NCI-H2081 (cell line): Measurements from ENCODE around the gene KIAA1614.
"Not testable (repeated sequence)": the region's sequence is repeated elsewhere in the genome, so short reads cannot be mapped to it uniquely, and the experiment has no call there.

ENCODE experiments used
- DNase-seq, 2 experiments: peaks; one replicate each; lab custom pipeline; 2025; lab: John Stamatoyannopoulos, UW

Gene KIAA1614

GRCh38 chr1:180941518-180942275 is 29.0 kb downstream of the KIAA1614 start:
- no peak for DNase-seq

DNA sequence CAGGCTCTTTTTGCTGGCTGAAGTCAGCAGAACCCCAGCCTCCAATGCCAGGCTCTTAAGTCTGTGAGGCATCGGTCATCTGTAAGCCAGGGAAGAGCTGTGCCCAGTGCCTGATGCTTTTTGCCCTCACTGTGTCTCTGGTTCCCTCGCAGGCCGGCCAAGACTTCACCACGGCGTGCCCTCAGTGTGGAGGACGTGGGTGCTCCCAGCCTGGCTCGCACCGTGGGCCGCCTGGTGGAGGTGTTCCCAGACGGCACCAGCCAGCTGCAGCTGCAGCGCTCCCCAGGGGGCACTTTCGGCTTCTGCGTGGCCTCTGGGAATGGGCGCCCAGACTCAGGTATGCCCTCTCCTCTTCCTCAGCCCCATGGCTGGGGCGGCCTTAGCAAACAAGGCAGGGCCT is 32.5 kb downstream of the KIAA1614 start:
- peak in 1 of 2 experiments; percentile 61 for DNase-seq

- peak in 1 of 2 experiments; percentile 68 for DNase-seq
These were observed 32.9 kb downstream of the KIAA1614 start for GRCh38 chr1:180945551-180945950.

GRCh38 chr1:180946056-180946455 is 33.4 kb downstream of the KIAA1614 start:
- no peak for DNase-seq

DNA sequence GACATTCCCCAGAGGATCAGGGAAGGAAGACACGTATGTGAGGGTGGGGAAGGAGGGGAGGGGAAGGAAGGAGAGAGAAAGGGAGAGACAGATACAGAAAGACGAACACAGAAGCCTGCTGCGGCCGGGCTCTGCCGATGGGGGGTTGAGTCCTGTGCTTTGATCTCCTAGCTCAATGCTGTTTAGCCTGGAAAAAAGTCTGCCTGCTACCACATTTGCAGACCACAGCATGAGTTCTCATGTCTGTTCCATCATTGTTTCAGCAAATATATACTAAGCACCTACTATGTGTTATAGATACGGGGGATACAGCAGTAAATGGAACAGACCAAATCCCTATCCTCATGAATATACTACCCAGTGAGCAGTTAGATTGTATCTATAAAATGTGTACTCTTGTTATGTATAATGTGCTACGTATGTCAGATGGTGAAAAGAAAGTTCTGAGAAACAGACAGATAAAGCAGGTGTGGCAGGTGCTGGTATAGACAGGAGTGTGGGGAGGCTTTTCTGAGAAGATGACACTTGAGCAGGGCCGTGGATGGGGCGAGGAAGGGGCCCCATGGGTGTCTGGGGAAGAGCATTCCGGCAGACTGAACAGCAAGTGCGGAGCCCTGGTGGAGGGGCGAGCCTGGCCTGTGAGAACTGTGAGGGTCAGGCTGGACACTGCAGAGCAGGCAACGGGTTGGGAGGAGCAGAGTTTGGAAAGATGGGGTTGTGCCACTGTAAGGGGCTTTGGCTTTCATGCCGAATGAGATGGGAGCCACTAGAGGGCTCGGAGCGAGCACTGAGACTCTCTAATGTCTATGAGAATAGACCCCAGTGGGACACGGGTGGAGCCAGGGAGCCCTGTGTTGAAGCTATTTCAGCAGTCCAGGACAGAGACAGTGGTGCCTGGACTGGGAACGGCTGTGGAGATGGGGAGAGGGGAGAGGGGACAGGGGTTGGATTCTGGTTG is 34.1 kb downstream of the KIAA1614 start:
- DNase-seq, result no peak

DNA sequence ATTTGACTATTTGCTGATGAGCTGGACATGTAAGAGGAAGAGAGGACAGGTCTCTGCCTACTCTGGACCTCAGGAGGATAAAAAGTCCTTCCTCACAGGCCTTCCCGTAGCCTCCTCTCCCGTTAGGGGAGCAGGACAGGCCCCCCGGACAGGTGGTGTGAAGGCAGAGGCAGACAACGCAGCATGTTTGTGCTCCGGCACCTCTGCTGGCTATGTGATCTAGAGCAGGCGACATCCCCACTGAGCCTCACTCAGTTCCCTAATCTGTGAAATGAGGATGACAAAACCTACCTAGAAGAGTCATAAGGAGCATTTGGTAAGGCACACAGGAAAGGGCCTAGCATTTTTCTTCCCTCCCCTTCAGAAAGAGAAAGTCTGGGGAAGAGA is 34.8 kb downstream of the KIAA1614 start:
- DNase-seq, result no peak

DNA sequence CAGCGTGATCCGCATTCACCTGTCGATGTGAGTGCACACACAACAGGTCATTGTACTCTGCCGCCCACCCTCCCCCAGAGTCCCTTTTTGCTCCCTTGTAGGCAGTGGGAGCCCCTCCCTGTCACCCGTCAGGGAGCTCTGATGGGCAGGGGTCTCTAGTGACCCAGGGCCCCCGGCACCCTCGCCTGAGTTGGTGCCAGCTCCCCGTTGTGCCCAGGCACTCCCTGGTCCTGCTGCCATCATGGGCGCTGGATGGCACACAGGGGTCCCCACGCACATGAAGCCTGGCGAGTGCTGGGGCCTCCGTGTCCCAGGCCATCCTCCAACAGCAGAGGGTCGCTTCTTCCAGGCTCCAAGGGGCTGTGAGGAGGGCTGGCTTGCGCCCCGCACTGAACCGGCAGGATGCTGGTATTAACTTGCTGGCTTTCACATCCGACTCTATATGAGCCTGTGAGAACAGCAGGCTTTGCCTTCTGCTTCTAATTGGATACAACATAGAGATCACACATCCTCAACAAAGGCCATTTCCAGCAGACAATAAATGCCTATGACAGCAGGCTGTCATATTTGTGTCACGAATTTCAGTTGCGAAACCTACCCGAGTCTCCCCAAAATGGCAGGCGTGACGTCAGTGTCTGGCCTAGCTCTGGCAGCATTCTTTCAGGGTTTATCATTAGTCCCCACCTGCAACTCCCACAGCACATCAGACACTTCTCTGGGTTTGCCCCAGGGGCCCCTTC is 35.4 kb downstream of the KIAA1614 start:
- no peak for DNase-seq

DNA sequence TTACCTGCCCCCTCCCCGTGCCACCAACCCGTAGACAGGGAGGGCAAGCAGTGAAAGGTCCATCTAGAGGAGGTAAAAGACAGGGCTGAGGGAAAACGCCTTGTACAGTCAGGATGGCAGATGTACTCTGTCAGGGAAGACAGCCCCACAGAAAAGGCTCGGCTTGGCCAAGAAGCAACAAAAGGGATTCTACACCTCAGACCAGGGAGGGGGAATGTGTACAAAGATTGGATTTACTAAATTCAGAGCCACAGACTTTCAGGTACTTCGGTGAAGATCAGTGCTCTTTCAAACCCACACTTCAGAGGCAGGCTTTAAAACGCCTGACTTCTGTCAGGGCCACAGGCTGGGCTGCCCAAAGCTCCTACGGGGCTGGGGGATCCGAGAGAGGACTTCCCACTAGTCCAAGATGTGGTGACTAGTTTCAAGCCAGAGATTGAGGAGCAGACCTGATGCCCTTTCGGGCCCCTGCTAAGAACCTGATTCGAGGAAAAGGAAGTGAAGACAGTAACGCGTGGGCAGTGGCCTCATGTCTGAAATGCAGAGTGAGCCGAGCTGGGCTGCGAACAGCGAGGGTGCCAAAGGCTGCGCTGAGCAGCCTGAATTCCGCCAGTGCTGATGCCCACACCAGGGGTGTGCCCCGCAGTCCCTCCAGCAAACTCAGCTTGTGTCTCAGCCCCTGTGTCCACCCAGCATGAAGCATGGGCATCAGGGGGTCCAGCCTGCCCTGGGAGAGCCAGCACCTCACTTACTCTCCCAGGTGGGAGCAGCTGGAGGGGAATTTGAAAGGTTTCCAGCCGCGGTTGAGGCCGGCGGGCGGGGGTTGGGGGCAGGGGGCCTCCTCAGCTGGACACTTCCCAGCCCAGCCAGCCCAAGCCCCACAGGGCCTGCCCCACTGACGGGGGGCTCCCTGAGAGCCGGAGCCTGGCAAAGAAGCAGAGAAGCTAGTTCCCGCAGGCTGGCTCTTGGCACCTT is 36.2 kb downstream of the KIAA1614 start:
- DNase-seq, result no peak

GRCh38 chr1:180949616-180950000 is 36.9 kb downstream of the KIAA1614 start:
- DNase-seq, result no peak

DNA sequence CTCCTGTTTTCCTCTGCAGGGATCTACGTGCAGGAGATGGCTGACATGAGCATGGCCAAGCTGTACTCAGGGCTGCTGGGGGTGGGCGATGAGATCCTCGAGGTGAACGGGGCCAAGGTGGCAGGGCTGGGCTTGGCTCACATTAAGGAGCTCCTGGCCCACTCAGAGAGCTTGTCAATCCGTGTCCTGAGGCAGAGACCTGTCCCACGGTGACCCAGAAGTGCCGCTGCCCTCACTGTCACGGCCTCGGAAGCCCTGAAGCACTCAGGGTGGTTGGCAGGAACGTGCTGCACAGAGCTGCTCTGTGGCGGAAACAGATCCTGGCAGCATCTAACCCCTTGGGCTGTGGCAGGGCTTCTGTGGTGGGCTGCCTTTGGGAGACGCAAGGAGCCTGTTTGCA is 37.6 kb downstream of the KIAA1614 start:
- no peak for DNase-seq

DNA sequence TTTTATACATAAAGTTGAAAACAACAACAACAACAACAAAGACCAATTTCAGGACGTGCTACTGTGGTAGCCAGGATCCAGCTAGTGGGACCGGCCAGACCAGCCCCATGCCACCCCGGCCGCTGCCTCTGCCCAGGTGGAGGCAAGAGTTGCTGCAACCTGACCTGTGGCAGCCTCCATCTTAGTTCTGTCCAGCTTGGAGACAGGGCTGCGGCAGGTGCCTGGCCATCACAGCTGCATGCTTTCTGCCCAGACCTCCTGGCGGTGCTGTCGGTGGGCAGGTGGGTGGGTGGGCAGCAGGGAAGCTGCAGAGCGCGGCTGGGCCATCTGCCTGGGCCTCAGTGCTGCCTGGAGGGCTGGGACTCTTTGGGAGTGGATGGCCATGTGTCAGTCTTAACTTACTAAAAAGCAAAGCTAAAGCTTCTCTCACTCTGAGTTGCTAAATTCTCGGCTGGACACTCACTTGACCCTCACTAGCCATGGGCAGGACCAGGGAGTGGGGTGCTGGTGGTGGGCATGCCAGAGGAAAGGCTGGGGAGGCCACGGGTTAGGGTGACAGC is 38.6 kb downstream of the KIAA1614 start:
- DNase-seq, result no peak

GRCh38 chr1:180951836-180952656 is 39.3 kb downstream of the KIAA1614 start:
- no peak for DNase-seq

- no peak for DNase-seq
These were observed 39.9 kb downstream of the KIAA1614 start for GRCh38 chr1:180952657-180953013.

- DNase-seq, result no peak
These were observed 40.8 kb downstream of the KIAA1614 start for GRCh38 chr1:180953291-180954004.

DNA sequence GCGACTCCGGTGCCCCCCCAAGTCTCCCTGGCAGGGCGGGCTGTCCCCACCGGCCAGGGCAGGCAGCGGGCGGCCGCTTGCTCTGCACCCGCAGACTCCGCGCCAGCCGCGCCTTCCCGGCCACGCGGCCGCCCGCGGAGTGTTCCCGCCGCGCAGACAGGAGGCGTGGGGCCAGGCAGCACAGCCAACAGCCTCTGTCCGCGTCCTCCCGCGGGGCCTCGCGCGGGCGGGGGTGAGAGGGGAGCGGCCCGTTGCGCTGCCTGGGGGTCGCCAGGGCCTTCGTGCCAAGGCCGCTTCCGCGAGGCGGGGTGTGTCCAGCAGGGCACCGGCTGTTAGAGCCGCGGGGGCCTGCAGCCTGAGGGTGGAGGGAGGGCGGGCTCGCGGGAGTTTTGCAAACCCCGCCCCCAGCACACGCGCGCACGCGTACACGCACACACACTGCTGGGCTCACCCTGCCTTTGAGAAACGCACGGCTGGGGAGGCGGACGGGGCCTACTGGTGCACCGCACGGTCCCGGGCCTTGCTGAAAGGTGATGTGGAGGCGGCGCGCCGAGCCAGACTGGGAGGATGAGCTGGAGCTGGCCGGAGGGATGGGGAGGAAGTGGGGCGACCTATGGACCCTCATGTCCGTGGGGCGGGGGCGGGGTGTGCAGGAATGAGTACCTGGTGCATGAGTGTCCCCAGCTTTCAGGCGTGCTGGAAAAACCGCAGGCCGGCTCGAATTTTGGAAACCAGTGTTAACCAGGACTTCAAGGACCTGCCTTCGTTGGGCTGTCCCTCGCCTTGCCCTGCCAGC is 41.5 kb downstream of the KIAA1614 start:
- DNase-seq, result no peak

- DNase-seq, result no peak
These were observed 42.1 kb downstream of the KIAA1614 start for GRCh38 chr1:180954801-180955165.

GRCh38 chr1:180956028-180956640 is 43.4 kb downstream of the KIAA1614 start:
- DNase-seq, result peak; percentile 90 to 97

DNA sequence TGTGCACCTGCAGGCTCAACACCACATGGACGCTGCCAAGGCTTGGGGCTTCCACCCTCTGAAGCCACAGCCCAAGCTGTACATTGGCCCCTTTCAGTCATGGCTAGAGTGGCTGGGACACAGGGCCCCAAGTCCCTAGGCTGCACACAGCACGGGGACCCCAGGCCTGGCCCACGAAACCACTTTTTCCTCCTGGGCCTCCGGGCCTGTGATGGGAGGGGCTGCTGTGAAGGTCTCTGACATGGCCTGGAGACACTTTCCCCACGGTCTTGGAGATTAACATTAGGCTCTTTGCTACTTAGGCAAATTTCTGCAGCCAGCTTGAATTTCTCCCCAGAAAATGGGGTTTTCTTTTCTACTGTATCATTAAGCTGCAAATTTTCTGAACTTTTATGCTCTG is 46.9 kb downstream of the KIAA1614 start:
- not testable (repeated sequence) for DNase-seq
